T follicular helper cell (primary cell): Measurements from ENCODE around the gene CXCL9.
"Not testable (repeated sequence)": the region's sequence is repeated elsewhere in the genome, so short reads cannot be mapped to it uniquely, and the experiment has no call there.

Experiments used
- DNase-seq: peaks from one replicate; pipeline ENCODE4 v3.0.0-alpha.2; 2020; ENCODE audit warnings: low read depth

Gene CXCL9

DNA sequence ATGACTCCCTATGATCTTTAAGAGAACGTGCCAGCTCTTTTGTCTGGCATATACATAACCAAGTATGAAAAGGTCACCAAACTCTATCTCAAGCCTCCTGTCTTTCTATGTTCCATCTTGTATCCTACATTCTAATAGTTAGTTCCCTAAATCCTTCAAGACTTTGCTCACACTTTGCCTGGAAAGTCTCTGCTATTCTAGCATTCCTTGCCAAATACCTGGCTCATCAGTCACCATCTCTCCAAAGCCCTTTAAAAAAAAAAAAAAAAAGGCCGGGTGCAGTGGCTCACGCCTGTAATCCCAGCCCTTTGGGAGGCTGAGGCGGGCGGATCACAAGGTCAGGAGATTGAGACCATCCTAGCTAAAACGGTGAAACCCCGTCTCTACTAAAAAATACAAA, 48.8 kb downstream of the CXCL9 start:
- DNase-seq, result not testable (repeated sequence)

DNA sequence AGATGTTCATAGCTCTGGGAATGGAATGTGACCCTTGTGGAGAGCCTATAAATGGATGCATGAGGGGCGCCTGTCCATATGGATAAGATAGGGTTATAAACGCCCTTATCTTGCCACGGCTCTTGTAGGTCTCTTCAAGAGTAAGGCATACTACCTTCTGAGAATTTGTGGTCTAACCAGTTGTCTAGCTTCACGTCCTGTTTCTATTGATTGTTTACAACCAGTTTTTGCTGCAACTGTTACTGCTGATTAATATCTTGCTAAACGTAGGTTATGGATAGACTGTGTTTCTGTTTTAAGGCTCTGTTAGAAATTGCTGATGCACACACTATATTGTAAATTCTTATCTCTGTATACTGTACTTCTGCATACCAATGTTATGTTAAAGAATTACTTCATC, 52.5 kb downstream of the CXCL9 start:
- not testable (repeated sequence) for DNase-seq

DNA sequence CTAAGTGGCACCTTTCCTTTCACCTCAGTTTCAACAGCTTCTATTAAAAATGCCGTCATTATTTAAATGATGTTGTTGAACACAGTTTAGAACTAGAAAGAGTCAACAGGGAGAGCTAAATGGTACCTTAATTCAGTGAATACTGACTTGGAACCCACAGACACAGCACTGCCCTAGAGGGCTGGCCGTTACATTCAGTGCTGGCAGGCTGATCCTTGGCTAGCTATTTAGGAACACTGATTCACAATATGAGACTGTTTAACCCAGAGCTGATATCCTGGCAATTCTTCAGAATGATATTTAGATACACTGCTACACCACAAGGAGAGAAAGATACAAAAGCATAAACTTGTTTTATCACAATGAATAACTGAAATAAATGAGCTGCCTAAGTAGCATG, 53.8 kb downstream of the CXCL9 start:
- no peak for DNase-seq
